ENCODE measurements around the gene MPL. TPM values are rescaled to one million over a fixed set of nuclear protein-coding genes. Genes with fewer than 3 reads are reported as not detected.

MPL gene
- total and polyA plus RNA-seq, 2 of the 8 experiments (the other 6 are each of a cell fraction or from before 2014, with no cell fraction given) = 0.08 TPM; not detected in 1

DNA sequence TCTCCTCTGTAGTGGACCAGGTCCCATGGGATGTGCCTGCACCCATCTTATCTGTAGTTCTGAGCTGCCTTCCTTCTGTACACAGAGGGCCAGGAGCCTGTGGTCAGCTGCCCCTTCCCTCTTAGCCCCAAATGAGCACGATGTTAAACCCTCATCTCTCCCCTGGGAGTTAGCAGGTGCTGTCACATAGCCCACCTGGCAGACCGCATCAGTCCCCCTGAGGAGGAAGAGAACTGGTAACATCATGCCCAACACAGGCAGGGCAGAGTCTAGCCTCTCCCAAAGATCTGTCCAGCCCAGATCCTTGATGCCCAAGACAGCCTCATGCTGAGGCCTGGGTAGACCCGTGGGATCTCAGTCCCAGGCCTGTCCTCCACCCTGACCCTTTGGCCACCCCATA is 32.2 kb upstream of the MPL start:
- H3K4me1 ChIP-seq (replicated peaks in 1 of 4; ENCODE audit: control insufficient read depth in 3 of 4, insufficient read depth in 4 of 4, low read length in 3 of 4) = no peaks in the 10 kb centered on the region; a peak in 1 of 7 replicates
- no peaks in the 10 kb centered on the region for H3K36me3 ChIP-seq (ENCODE audit: control insufficient read depth in 2 of 4, insufficient read depth in 4 of 4, low read length in 3 of 4)
- no peaks in the 10 kb centered on the region for H3K79me1 ChIP-seq (ENCODE audit: low read depth, low read length)
- no peak overlapping the region for H4K5ac ChIP-seq (ENCODE audit: insufficient read length, low read depth, low read length)
- POLR2A ChIA-PET (ENCODE audit: partially characterized antibody) = no interaction called here
- no peak overlapping the region for H3K14ac ChIP-seq (ENCODE audit: insufficient read length)
- H3K4ac ChIP-seq (replicated peaks; ENCODE audit: insufficient read length, low read depth, low read length) = no peak overlapping the region
- no peak overlapping the region for H2BK15ac ChIP-seq (ENCODE audit: low read length)
- H2AFZ ChIP-seq (ENCODE audit: low read length) = no peak overlapping the region
- H3K4me2 ChIP-seq (ENCODE audit: insufficient read depth in 1 of 2, low read depth in 2 of 2, low read length in 2 of 2) = no peak overlapping the region
- H3K27ac ChIP-seq (ENCODE audit: low read depth, low read length) = no peak overlapping the region
- H2BK120ac ChIP-seq (replicated peaks; ENCODE audit: low read depth, low read length) = no peak overlapping the region
- H3K27me3 ChIP-seq (replicated peaks in 1 of 4; ENCODE audit: control insufficient read depth in 3 of 4, extremely low read depth in 1 of 4, insufficient read depth in 3 of 4, low read length in 3 of 4) = no peaks in the 10 kb centered on the region
- H4K8ac ChIP-seq (ENCODE audit: extremely low read depth, insufficient read depth, low read length) = no peak overlapping the region; the same call in 1 of the 2 replicates
- no peak overlapping the region for H4K91ac ChIP-seq (replicated peaks; ENCODE audit: insufficient read length, low read length)
- no peak overlapping the region for H2BK5ac ChIP-seq (ENCODE audit: low read depth, low read length)
- CTCF ChIA-PET (ENCODE audit: partially characterized antibody) = interaction anchor here (0.6 to 1.9 kb wide), 2 partner anchors 11 to 69 kb away, joined by 3 to 7 read pairs; no protein-coding TSS in a partner anchor
- no peak overlapping the region for H3K9ac ChIP-seq (replicated peaks in 1 of 4; ENCODE audit: extremely low read depth in 1 of 4, low read depth in 3 of 4, low read length in 3 of 4)
- FAIRE-seq (no peak), DNase-seq (ENCODE audit: low read depth in 1 of 2, low spot score in 2 of 2) (no peak)
- H3K9me3 ChIP-seq (ENCODE audit: insufficient read depth in 2 of 2, low read depth in 1 of 2, low read length in 1 of 2) = no peaks in the 10 kb centered on the region
- H2BK20ac ChIP-seq (ENCODE audit: low read length) = no peak overlapping the region
- H3K23ac ChIP-seq (ENCODE audit: insufficient read length) = no peak overlapping the region
- no peaks in the 10 kb centered on the region for H4K20me1 ChIP-seq (replicated peaks in 1 of 2; ENCODE audit: control insufficient read depth in 1 of 2, insufficient read depth in 2 of 2, low read length in 2 of 2)
- H3K18ac ChIP-seq (ENCODE audit: extremely low read depth, low read length) = no peak overlapping the region
- H2BK12ac ChIP-seq (ENCODE audit: low read depth, low read length) = no peak overlapping the region
- TF ChIP-seq TBP (IDR thresholded peaks at IDR 0.05; ENCODE audit: low read depth, low read length) = no peak
- no peak for TF ChIP-seq JUND (IDR thresholded peaks at IDR 0.05; ENCODE audit: low read length)
- no peak for TF ChIP-seq EZH2 (IDR thresholded peaks at IDR 0.05; ENCODE audit: low read depth, low read length, severe bottlenecking)
- no peak for TF ChIP-seq SAP30 (IDR thresholded peaks at IDR 0.05; ENCODE audit: insufficient read depth, insufficient replicate concordance, low read length)
- no peak for TF ChIP-seq BRCA1 (IDR thresholded peaks at IDR 0.05; ENCODE audit: low read depth, low read length)
- no peak for TF ChIP-seq MAFK (IDR thresholded peaks at IDR 0.05; ENCODE audit: low read depth, low read length)
- no peak for TF ChIP-seq TAF1 (IDR thresholded peaks at IDR 0.05; ENCODE audit: low read depth, low read length)
- WGBS, 2 experiments (ENCODE audit: extremely low coverage in 1 of 2, insufficient coverage in 1 of 2, insufficient read length in 1 of 2, insufficient replicate concordance in 2 of 2, low coverage in 1 of 2, low lambda C conversion rate in 2 of 2, missing lambda C conversion rate in 1 of 2) = 94% methylated on average over 3 of the region's 3 CpGs; no CpG with 5 or more reads in 1 of the 2 experiments
- H2AK5ac ChIP-seq (ENCODE audit: low read depth, low read length) = no peak overlapping the region
- no peak overlapping the region for H3K4me3 ChIP-seq (ENCODE audit: extremely low read depth in 1 of 4, insufficient read depth in 2 of 4, low read depth in 3 of 4, low read length in 4 of 4)
- H3K79me2 ChIP-seq (ENCODE audit: control insufficient read depth in 1 of 2, insufficient read depth in 2 of 2, low read length in 2 of 2) = no peaks in the 10 kb centered on the region
- H3K56ac ChIP-seq (replicated peaks; ENCODE audit: insufficient read length, low read depth, low read length) = no peak overlapping the region
- no peaks in the 10 kb centered on the region for H3K23me2 ChIP-seq (ENCODE audit: low read depth, low read length)
